Esophagus muscularis mucosa (tissue), 3 donors: Measurements from ENCODE around the gene TDRD7.

Source experiments
- EP300 ChIP-seq: sonication (generic); formaldehyde crosslinking; IDR thresholded peaks from one replicate; pipeline ENCODE4 v1.6.1; 2017; ENCODE audit warnings: antibody characterized with exemption
- POLR2AphosphoS5 ChIP-seq, 2 donors: sonication (generic); formaldehyde crosslinking; IDR thresholded peaks; one replicate each; pipeline ENCODE4 v1.6.1; 2017; ENCODE audit warnings: antibody characterized with exemption in 2 of 2

GRCh38 chr9:97529363-97530076 lies 117.6 kb downstream of the TDRD7 start:
- TF ChIP-seq POLR2AphosphoS5 (IDR thresholded peaks at IDR 0.05) (peak; percentile 72 to 81), EP300 (peak; percentile 66)
